ENCODE data around the gene SLC25A13. TPM values are rescaled to one million over a fixed set of nuclear protein-coding genes. Genes with fewer than 3 reads are reported as not detected.
"Not testable (repeated sequence)": the region's sequence is repeated elsewhere in the genome, so short reads cannot be mapped to it uniquely, and the experiment has no call there.

The SLC25A13 gene
- total RNA-seq, 1 experiment from 2014 or later = 196 TPM

- no peak for DNase-seq (ENCODE audit: low read depth, low spot score)
- in situ Hi-C loops (cut with HindIII; ENCODE audit: low pct_unique_long_range_greater_than_20kb, low sequenced_read_pairs) = no loop called here
Observed at GRCh38 chr7:96306385-96307125, 15.3 kb downstream of the SLC25A13 start.

GRCh38 chr7:96305915-96306314 is 16.0 kb downstream of the SLC25A13 start:
- in situ Hi-C loops (cut with HindIII; ENCODE audit: low pct_unique_long_range_greater_than_20kb, low sequenced_read_pairs) = no loop called here
- no peak for DNase-seq (ENCODE audit: low read depth, low spot score)

- no peak for DNase-seq (ENCODE audit: low read depth, low spot score)
- in situ Hi-C loops (cut with HindIII; ENCODE audit: low pct_unique_long_range_greater_than_20kb, low sequenced_read_pairs) = no loop called here
Observed at GRCh38 chr7:96304573-96304972, 17.3 kb downstream of the SLC25A13 start.

GRCh38 chr7:96303686-96304443 is 18.0 kb downstream of the SLC25A13 start:
- DNase-seq (ENCODE audit: low read depth, low spot score) = no peak
- in situ Hi-C loops (cut with HindIII; ENCODE audit: low pct_unique_long_range_greater_than_20kb, low sequenced_read_pairs) = no loop called here

- in situ Hi-C loops (cut with HindIII; ENCODE audit: low pct_unique_long_range_greater_than_20kb, low sequenced_read_pairs) = no loop called here
- DNase-seq (ENCODE audit: low read depth, low spot score) = no peak
Observed at GRCh38 chr7:96303105-96303685, 18.7 kb downstream of the SLC25A13 start.

GRCh38 chr7:96300986-96301385 is 20.9 kb downstream of the SLC25A13 start:
- in situ Hi-C loops (cut with HindIII; ENCODE audit: low pct_unique_long_range_greater_than_20kb, low sequenced_read_pairs) = no loop called here

GRCh38 chr7:96300502-96300901 is 21.4 kb downstream of the SLC25A13 start:
- in situ Hi-C loops (cut with HindIII; ENCODE audit: low pct_unique_long_range_greater_than_20kb, low sequenced_read_pairs) = no loop called here
- DNase-seq (ENCODE audit: low read depth, low spot score) = no peak

More at GRCh38 chr7:96300986-96301385, 20.9 kb downstream of the SLC25A13 start:
- DNase-seq (ENCODE audit: low read depth, low spot score) = no peak

- in situ Hi-C loops (cut with HindIII; ENCODE audit: low pct_unique_long_range_greater_than_20kb, low sequenced_read_pairs) = no loop called here
- no peak for DNase-seq (ENCODE audit: low read depth, low spot score)
Observed at GRCh38 chr7:96299496-96299895, 22.4 kb downstream of the SLC25A13 start.

- in situ Hi-C loops (cut with HindIII; ENCODE audit: low pct_unique_long_range_greater_than_20kb, low sequenced_read_pairs) = no loop called here
- peak; percentile 100 for DNase-seq (ENCODE audit: low read depth, low spot score)
Observed at GRCh38 chr7:96297876-96298275, 24.0 kb downstream of the SLC25A13 start.

GRCh38 chr7:96297446-96297845 is 24.5 kb downstream of the SLC25A13 start:
- in situ Hi-C loops (cut with HindIII; ENCODE audit: low pct_unique_long_range_greater_than_20kb, low sequenced_read_pairs); DNase-seq (ENCODE audit: low read depth, low spot score): not testable (repeated sequence)

GRCh38 chr7:96293911-96294310 is 28.0 kb downstream of the SLC25A13 start:
- DNase-seq (ENCODE audit: low read depth, low spot score); in situ Hi-C loops (cut with HindIII; ENCODE audit: low pct_unique_long_range_greater_than_20kb, low sequenced_read_pairs): not testable (repeated sequence)

- DNase-seq (ENCODE audit: low read depth, low spot score) = no peak
- in situ Hi-C loops (cut with HindIII; ENCODE audit: low pct_unique_long_range_greater_than_20kb, low sequenced_read_pairs) = no loop called here
Observed at GRCh38 chr7:96287559-96287958, 34.3 kb downstream of the SLC25A13 start.

GRCh38 chr7:96287132-96287531 is 34.8 kb downstream of the SLC25A13 start:
- DNase-seq (ENCODE audit: low read depth, low spot score) = no peak
- in situ Hi-C loops (cut with HindIII; ENCODE audit: low pct_unique_long_range_greater_than_20kb, low sequenced_read_pairs) = no loop called here

GRCh38 chr7:96285579-96285978 is 36.3 kb downstream of the SLC25A13 start:
- peak; percentile 30 for DNase-seq (ENCODE audit: low read depth, low spot score)
- in situ Hi-C loops (cut with HindIII; ENCODE audit: low pct_unique_long_range_greater_than_20kb, low sequenced_read_pairs) = no loop called here

- in situ Hi-C loops (cut with HindIII; ENCODE audit: low pct_unique_long_range_greater_than_20kb, low sequenced_read_pairs) = no loop called here
- DNase-seq (ENCODE audit: low read depth, low spot score) = no peak
Observed at GRCh38 chr7:96284835-96285234, 37.1 kb downstream of the SLC25A13 start.

- in situ Hi-C loops (cut with HindIII; ENCODE audit: low pct_unique_long_range_greater_than_20kb, low sequenced_read_pairs) = no loop called here
- DNase-seq (ENCODE audit: low read depth, low spot score) = no peak
Observed at GRCh38 chr7:96284240-96284639, 37.7 kb downstream of the SLC25A13 start.

GRCh38 chr7:96282835-96283234 is 39.1 kb downstream of the SLC25A13 start:
- DNase-seq (ENCODE audit: low read depth, low spot score) = no peak
- in situ Hi-C loops (cut with HindIII; ENCODE audit: low pct_unique_long_range_greater_than_20kb, low sequenced_read_pairs) = no loop called here

- DNase-seq (ENCODE audit: low read depth, low spot score) = peak; percentile 90
- in situ Hi-C loops (cut with HindIII; ENCODE audit: low pct_unique_long_range_greater_than_20kb, low sequenced_read_pairs) = no loop called here
Observed at GRCh38 chr7:96277921-96278320, 44.0 kb downstream of the SLC25A13 start.

- no peak for DNase-seq (ENCODE audit: low read depth, low spot score)
- in situ Hi-C loops (cut with HindIII; ENCODE audit: low pct_unique_long_range_greater_than_20kb, low sequenced_read_pairs) = no loop called here
Observed at GRCh38 chr7:96276019-96276418, 45.9 kb downstream of the SLC25A13 start.

Data from SK-MEL-5 (cell line).